Measurements from ENCODE around the gene INPP4B.

DNA sequence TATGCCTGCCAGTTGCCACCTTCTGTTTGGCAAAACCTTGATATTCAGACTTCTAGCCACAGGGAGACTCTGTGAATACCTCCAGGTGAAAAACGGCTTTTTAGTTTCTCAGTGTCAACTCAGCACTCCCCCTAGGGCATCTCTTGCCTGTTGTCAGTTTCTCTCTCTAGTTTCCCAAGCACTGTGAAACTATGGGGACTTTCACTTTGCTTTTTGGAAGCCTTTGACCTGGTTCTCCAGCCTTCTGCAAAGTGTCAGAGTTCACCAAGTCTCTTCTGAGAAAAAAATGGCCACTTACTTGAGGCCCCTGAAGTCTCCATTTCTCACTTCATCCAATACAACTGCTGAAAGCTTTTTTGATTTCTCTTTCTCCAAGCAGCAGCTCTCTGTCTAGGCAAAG lies 521.5 kb downstream of the INPP4B start:
- TF ChIP-seq, protein P1, sequence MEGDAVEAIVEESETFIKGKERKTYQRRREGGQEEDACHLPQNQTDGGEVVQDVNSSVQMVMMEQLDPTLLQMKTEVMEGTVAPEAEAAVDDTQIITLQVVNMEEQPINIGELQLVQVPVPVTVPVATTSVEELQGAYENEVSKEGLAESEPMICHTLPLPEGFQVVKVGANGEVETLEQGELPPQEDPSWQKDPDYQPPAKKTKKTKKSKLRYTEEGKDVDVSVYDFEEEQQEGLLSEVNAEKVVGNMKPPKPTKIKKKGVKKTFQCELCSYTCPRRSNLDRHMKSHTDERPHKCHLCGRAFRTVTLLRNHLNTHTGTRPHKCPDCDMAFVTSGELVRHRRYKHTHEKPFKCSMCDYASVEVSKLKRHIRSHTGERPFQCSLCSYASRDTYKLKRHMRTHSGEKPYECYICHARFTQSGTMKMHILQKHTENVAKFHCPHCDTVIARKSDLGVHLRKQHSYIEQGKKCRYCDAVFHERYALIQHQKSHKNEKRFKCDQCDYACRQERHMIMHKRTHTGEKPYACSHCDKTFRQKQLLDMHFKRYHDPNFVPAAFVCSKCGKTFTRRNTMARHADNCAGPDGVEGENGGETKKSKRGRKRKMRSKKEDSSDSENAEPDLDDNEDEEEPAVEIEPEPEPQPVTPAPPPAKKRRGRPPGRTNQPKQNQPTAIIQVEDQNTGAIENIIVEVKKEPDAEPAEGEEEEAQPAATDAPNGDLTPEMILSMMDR (conservative IDR thresholded peaks at IDR 0.05 in 1 of 2, IDR thresholded peaks at IDR 0.05 in 1 of 2; ENCODE audit: low read depth in 1 of 2, low read length in 2 of 2), result no peak
- no peak for TF ChIP-seq EZH2 (IDR thresholded peaks at IDR 0.05; ENCODE audit: low read length, missing control alignments)

Data from fibroblast of lung (primary cell).